ENCODE results near the gene TSC2. TPM values are rescaled to one million over a fixed set of nuclear protein-coding genes. Genes with fewer than 3 reads are reported as not detected.
A peak's percentile ranks its signal among the peaks of the same experiment; 100 is the strongest.
"Not testable (repeated sequence)": the region's sequence is repeated elsewhere in the genome, so short reads cannot be mapped to it uniquely, and the experiment has no call there.

TSC2 gene
- total and polyA plus RNA-seq, 2 experiments from 2014 or later, result 52.2 to 53.7 TPM

DNA sequence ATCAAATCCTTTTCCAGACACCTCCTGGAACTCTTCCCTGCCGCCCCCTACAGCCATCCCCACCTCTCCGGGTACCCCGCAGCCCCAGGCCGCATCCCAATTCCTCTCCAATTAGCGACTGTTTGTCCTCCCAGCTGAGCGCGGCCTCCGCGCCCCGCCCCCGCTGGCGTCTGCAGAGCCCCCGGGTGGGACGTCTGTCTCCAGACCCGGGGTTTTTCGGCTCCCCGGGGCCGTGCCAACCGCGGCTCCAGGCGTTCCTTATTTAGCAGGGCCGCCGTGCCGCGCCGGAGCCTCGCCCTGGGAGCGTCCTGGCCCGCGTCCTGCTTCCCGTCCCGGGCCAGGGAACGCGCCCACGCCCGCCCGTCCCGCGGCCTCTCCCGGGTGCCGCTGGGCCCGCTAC lies 87.3 kb downstream of the TSC2 start:
- peak; percentile 51 for DNase-seq
- H3K27ac ChIP-seq, result peak overlapping the region; percentile 67
- H3K9me3 ChIP-seq (ENCODE audit: low read depth); H2AFZ ChIP-seq; H3K4me1 ChIP-seq (ENCODE audit: insufficient read depth); H4K20me1 ChIP-seq (ENCODE audit: insufficient read depth); H3K4me2 ChIP-seq (ENCODE audit: unreplicated experiment); H3K9me2 ChIP-seq (ENCODE audit: insufficient read depth); in situ Hi-C loops (cut with MboI); H3F3A ChIP-seq (ENCODE audit: insufficient read depth); H3K27me3 ChIP-seq (replicated peaks; ENCODE audit: insufficient read depth); H3K36me3 ChIP-seq (ENCODE audit: low read depth): not testable (repeated sequence)
- peaks cover 44% of the 10 kb centered on the region for H3K79me2 ChIP-seq (ENCODE audit: insufficient read depth)
- H3K4me3 ChIP-seq, result peak overlapping the region; percentile 78
- H3K9ac ChIP-seq, result peak overlapping the region; percentile 90
- 1% methylated on average over 20 of the region's 42 CpGs; no CpG with 5 or more reads in 1 of the 2 experiments for WGBS, 2 experiments (ENCODE audit: low coverage in 1 of 2, low lambda C conversion rate in 2 of 2, missing lambda C conversion rate in 2 of 2)

DNA sequence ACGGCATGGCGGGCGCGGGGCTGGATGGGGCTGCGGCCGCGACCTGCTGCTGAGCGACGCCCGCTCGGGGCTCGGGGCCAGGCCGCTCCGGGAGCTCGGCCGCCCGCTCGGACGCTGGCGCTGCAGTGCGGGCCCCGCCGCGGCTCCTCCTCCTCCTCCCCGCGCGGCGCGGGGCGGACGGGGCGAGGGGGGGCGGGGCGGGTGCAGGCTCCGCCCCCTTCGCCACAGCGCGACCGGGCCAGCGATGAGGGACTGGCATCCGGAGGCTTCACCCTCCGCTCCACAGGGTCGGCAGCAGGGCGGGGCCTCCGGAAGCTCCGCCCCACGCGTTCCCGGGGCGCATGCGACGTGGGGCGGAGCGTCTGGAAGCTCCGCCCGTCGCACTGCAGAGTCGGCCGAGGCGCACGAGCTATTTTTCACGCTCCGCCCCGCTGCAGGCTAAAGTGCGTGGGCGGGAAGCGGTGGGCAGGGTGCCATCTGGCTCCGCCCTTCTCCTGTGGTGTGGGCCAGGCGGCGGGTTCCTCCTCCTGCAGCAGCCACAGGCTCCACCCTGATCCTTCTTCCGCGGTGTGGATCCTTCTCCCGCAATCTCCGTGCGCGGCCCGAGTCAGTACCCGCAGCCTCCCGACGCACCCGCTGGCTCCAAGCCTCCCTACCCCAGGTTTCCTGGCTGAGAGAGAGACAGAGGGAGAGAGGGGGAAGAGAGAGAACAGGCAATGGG lies 88.1 kb downstream of the TSC2 start, which contains the start of gene PKD1:
Gene PKD1 (minus strand): TSS at position 129 of the 721 bp plus-strand sequence. CDS start 209 bp downstream, outside the sequence.
- H3K36me3 ChIP-seq (ENCODE audit: low read depth); H3K27me3 ChIP-seq (replicated peaks; ENCODE audit: insufficient read depth); H3K4me1 ChIP-seq (ENCODE audit: insufficient read depth); H3K9me2 ChIP-seq (ENCODE audit: insufficient read depth); H4K20me1 ChIP-seq (ENCODE audit: insufficient read depth); in situ Hi-C loops (cut with MboI); H3K9me3 ChIP-seq (ENCODE audit: low read depth); H3F3A ChIP-seq (ENCODE audit: insufficient read depth): not testable (repeated sequence)
- H2AFZ ChIP-seq, result peak within 1 kb of the TSS; percentile 84
- WGBS, 2 experiments (ENCODE audit: low coverage in 1 of 2, low lambda C conversion rate in 2 of 2, missing lambda C conversion rate in 2 of 2), result 0% methylated on average over 16 to 30 of the region's 81 CpGs
- peak within 1 kb of the TSS; percentile 90 for H3K9ac ChIP-seq
- DNase-seq, result peak; percentile 93
- H3K79me2 ChIP-seq (ENCODE audit: insufficient read depth), result peaks cover 36% of the 10 kb centered on the region
- peak within 1 kb of the TSS; percentile 67 for H3K27ac ChIP-seq
- H3K4me3 ChIP-seq, result peak within 1 kb of the TSS; percentile 78
- H3K4me2 ChIP-seq (ENCODE audit: unreplicated experiment), result peak within 1 kb of the TSS; percentile 67

MicroRNAs encoded within 50 kb of the gene (microRNA counts, 767-probe panel; counts per million panel counts)
- microRNA hsa-miR-1225-3p (447 counts per million, percentile 86 among the panel's probes with 10 or more counts), microRNA hsa-miR-1225-5p (447 counts per million, percentile 86 among the panel's probes with 10 or more counts), microRNA hsa-miR-3180 (447 counts per million, percentile 86 among the panel's probes with 10 or more counts), microRNA hsa-miR-4516 (447 counts per million, percentile 86 among the panel's probes with 10 or more counts)

Small RNA genes lying within 50 kb of the gene (microRNA-seq; reads per million reads assigned to microRNA genes)
- gene MIR1225 (ENCODE audit: borderline number of aligned reads), result not detected
- gene MIR3180-5 (ENCODE audit: borderline number of aligned reads), result not detected
- not detected for gene MIR4516 (ENCODE audit: borderline number of aligned reads)
- gene MIR6511B1 (ENCODE audit: borderline number of aligned reads), result not detected

Small RNA genes lying within 50 kb of the gene (small RNA-seq; reads per million reads assigned to genes)
- gene MIR1225 (ENCODE audit: low read depth, low replicate concordance) (not detected), gene MIR3180-5 (ENCODE audit: low read depth, low replicate concordance) (not detected), gene MIR4516 (ENCODE audit: low read depth, low replicate concordance) (not detected), gene RF00019 (ENCODE audit: low read depth, low replicate concordance) (not detected), gene RN7SL219P (ENCODE audit: low read depth, low replicate concordance) (not detected)

Other genes with a start within 250 kb of the TSC2 start
- 48.4 and 76.5 TPM in 2 replicates for gene HAGH, start 221.2 kb upstream of the TSC2 start, total RNA-seq (2014; rRNA removed; shearing (Covaris generic))
- 45.5 and 48.9 TPM in 2 replicates for gene HAGH, start 221.2 kb upstream of the TSC2 start, polyA plus RNA-seq (2016; fragmentation: Nextera tagmentation; extraction: Ambion mirVana)
- 40.9 and 55.3 TPM in 2 replicates for gene FAHD1, start 220.8 kb upstream of the TSC2 start, total RNA-seq (2014; rRNA removed; shearing (Covaris generic))
- gene FAHD1, start 220.8 kb upstream of the TSC2 start, polyA plus RNA-seq (2016; fragmentation: Nextera tagmentation; extraction: Ambion mirVana), result 39.7 and 40.6 TPM in 2 replicates
- 0.38 TPM in 1 of 2 replicates, not detected in the other for gene MEIOB, start 175.8 kb upstream of the TSC2 start, total RNA-seq (2014; rRNA removed; shearing (Covaris generic))
- gene MEIOB, start 175.8 kb upstream of the TSC2 start, polyA plus RNA-seq (2016; fragmentation: Nextera tagmentation; extraction: Ambion mirVana), result 0.14 TPM in 1 of 2 replicates, not detected in the other
- gene HS3ST6, start 129.6 kb upstream of the TSC2 start, total RNA-seq (2014; rRNA removed; shearing (Covaris generic)), result not detected in 2 replicates
- not detected in 2 replicates for gene HS3ST6, start 129.6 kb upstream of the TSC2 start, polyA plus RNA-seq (2016; fragmentation: Nextera tagmentation; extraction: Ambion mirVana)
- 13.9 and 14.1 TPM in 2 replicates for gene MSRB1, start 104.8 kb upstream of the TSC2 start, total RNA-seq (2014; rRNA removed; shearing (Covaris generic))
- gene MSRB1, start 104.8 kb upstream of the TSC2 start, polyA plus RNA-seq (2016; fragmentation: Nextera tagmentation; extraction: Ambion mirVana), result 26.9 and 27.4 TPM in 2 replicates
- not detected in 2 replicates for gene RPL3L, start 93.3 kb upstream of the TSC2 start, total RNA-seq (2014; rRNA removed; shearing (Covaris generic))
- gene RPL3L, start 93.3 kb upstream of the TSC2 start, polyA plus RNA-seq (2016; fragmentation: Nextera tagmentation; extraction: Ambion mirVana), result not detected in 2 replicates
- 136 and 220 TPM in 2 replicates for gene NDUFB10, start 88.4 kb upstream of the TSC2 start, total RNA-seq (2014; rRNA removed; shearing (Covaris generic))
- gene NDUFB10, start 88.4 kb upstream of the TSC2 start, polyA plus RNA-seq (2016; fragmentation: Nextera tagmentation; extraction: Ambion mirVana), result 266 and 279 TPM in 2 replicates
- 1,339 and 1,536 TPM in 2 replicates for gene RPS2, start 83.2 kb upstream of the TSC2 start, total RNA-seq (2014; rRNA removed; shearing (Covaris generic))
- 1,060 and 1,077 TPM in 2 replicates for gene RPS2, start 83.2 kb upstream of the TSC2 start, polyA plus RNA-seq (2016; fragmentation: Nextera tagmentation; extraction: Ambion mirVana)
- gene RNF151, start 81.1 kb upstream of the TSC2 start, total RNA-seq (2014; rRNA removed; shearing (Covaris generic)), result not detected in 2 replicates
- 0.25 TPM in 1 of 2 replicates, not detected in the other for gene RNF151, start 81.1 kb upstream of the TSC2 start, polyA plus RNA-seq (2016; fragmentation: Nextera tagmentation; extraction: Ambion mirVana)
- gene TBL3, start 75.9 kb upstream of the TSC2 start, total RNA-seq (2014; rRNA removed; shearing (Covaris generic)), result 43.7 and 68.5 TPM in 2 replicates
- gene TBL3, start 75.9 kb upstream of the TSC2 start, polyA plus RNA-seq (2016; fragmentation: Nextera tagmentation; extraction: Ambion mirVana), result 46.8 and 52.0 TPM in 2 replicates
- not detected in 2 replicates for gene NOXO1, start 66.5 kb upstream of the TSC2 start, total RNA-seq (2014; rRNA removed; shearing (Covaris generic))
- gene NOXO1, start 66.5 kb upstream of the TSC2 start, polyA plus RNA-seq (2016; fragmentation: Nextera tagmentation; extraction: Ambion mirVana), result 0.23 TPM in 1 of 2 replicates, not detected in the other
- 16.4 and 26.4 TPM in 2 replicates for gene GFER, start 63.8 kb upstream of the TSC2 start, total RNA-seq (2014; rRNA removed; shearing (Covaris generic))
- gene GFER, start 63.8 kb upstream of the TSC2 start, polyA plus RNA-seq (2016; fragmentation: Nextera tagmentation; extraction: Ambion mirVana), result 31.0 and 31.6 TPM in 2 replicates
- gene SYNGR3, start 58.0 kb upstream of the TSC2 start, total RNA-seq (2014; rRNA removed; shearing (Covaris generic)), result 0.22 and 0.76 TPM in 2 replicates
- gene SYNGR3, start 58.0 kb upstream of the TSC2 start, polyA plus RNA-seq (2016; fragmentation: Nextera tagmentation; extraction: Ambion mirVana), result 0.72 and 1.3 TPM in 2 replicates
- gene ZNF598, start 38.2 kb upstream of the TSC2 start, total RNA-seq (2014; rRNA removed; shearing (Covaris generic)), result 21.2 and 23.4 TPM in 2 replicates
- gene ZNF598, start 38.2 kb upstream of the TSC2 start, polyA plus RNA-seq (2016; fragmentation: Nextera tagmentation; extraction: Ambion mirVana), result 12.2 and 14.1 TPM in 2 replicates
- gene NPW, start 28.2 kb upstream of the TSC2 start, total RNA-seq (2014; rRNA removed; shearing (Covaris generic)), result not detected in 2 replicates
- 2.1 and 3.0 TPM in 2 replicates for gene NPW, start 28.2 kb upstream of the TSC2 start, polyA plus RNA-seq (2016; fragmentation: Nextera tagmentation; extraction: Ambion mirVana)
- 27.3 and 39.7 TPM in 2 replicates for gene NHERF2, start 21.1 kb upstream of the TSC2 start, total RNA-seq (2014; rRNA removed; shearing (Covaris generic))
- gene NHERF2, start 21.1 kb upstream of the TSC2 start, polyA plus RNA-seq (2016; fragmentation: Nextera tagmentation; extraction: Ambion mirVana), result 29.0 and 45.1 TPM in 2 replicates
- 19.9 and 22.8 TPM in 2 replicates for gene NTHL1, start 151 bp upstream of the TSC2 start, total RNA-seq (2014; rRNA removed; shearing (Covaris generic))
- 20.3 and 21.2 TPM in 2 replicates for gene NTHL1, start 151 bp upstream of the TSC2 start, polyA plus RNA-seq (2016; fragmentation: Nextera tagmentation; extraction: Ambion mirVana)
- 200 and 201 TPM in 2 replicates for gene PKD1, start 87.9 kb downstream of the TSC2 start, total RNA-seq (2014; rRNA removed; shearing (Covaris generic))
- 43.7 and 48.4 TPM in 2 replicates for gene PKD1, start 87.9 kb downstream of the TSC2 start, polyA plus RNA-seq (2016; fragmentation: Nextera tagmentation; extraction: Ambion mirVana)
- gene RAB26, start 100.6 kb downstream of the TSC2 start, total RNA-seq (2014; rRNA removed; shearing (Covaris generic)), result not detected in 2 replicates
- gene RAB26, start 100.6 kb downstream of the TSC2 start, polyA plus RNA-seq (2016; fragmentation: Nextera tagmentation; extraction: Ambion mirVana), result 0.30 and 0.71 TPM in 2 replicates
- 72.7 and 74.2 TPM in 2 replicates for gene TRAF7, start 107.8 kb downstream of the TSC2 start, total RNA-seq (2014; rRNA removed; shearing (Covaris generic))
- gene TRAF7, start 107.8 kb downstream of the TSC2 start, polyA plus RNA-seq (2016; fragmentation: Nextera tagmentation; extraction: Ambion mirVana), result 28.8 and 29.3 TPM in 2 replicates
- under 0.01 TPM in 1 of 2 replicates, not detected in the other for gene CASKIN1, start 148.6 kb downstream of the TSC2 start, total RNA-seq (2014; rRNA removed; shearing (Covaris generic))
- not detected in 2 replicates for gene CASKIN1, start 148.6 kb downstream of the TSC2 start, polyA plus RNA-seq (2016; fragmentation: Nextera tagmentation; extraction: Ambion mirVana)
- 58.6 and 62.9 TPM in 2 replicates for gene MLST8, start 157.5 kb downstream of the TSC2 start, total RNA-seq (2014; rRNA removed; shearing (Covaris generic))
- 46.5 and 54.6 TPM in 2 replicates for gene MLST8, start 157.5 kb downstream of the TSC2 start, polyA plus RNA-seq (2016; fragmentation: Nextera tagmentation; extraction: Ambion mirVana)
- gene BRICD5, start 162.9 kb downstream of the TSC2 start, total RNA-seq (2014; rRNA removed; shearing (Covaris generic)), result 2.1 and 2.9 TPM in 2 replicates
- 0.22 and 0.56 TPM in 2 replicates for gene BRICD5, start 162.9 kb downstream of the TSC2 start, polyA plus RNA-seq (2016; fragmentation: Nextera tagmentation; extraction: Ambion mirVana)
- gene PGP, start 166.9 kb downstream of the TSC2 start, total RNA-seq (2014; rRNA removed; shearing (Covaris generic)), result 21.4 and 25.5 TPM in 2 replicates
- 10.1 TPM in 2 replicates for gene PGP, start 166.9 kb downstream of the TSC2 start, polyA plus RNA-seq (2016; fragmentation: Nextera tagmentation; extraction: Ambion mirVana)
- gene E4F1, start 175.6 kb downstream of the TSC2 start, total RNA-seq (2014; rRNA removed; shearing (Covaris generic)), result 32.7 and 41.5 TPM in 2 replicates
- 13.5 and 15.5 TPM in 2 replicates for gene E4F1, start 175.6 kb downstream of the TSC2 start, polyA plus RNA-seq (2016; fragmentation: Nextera tagmentation; extraction: Ambion mirVana)
- gene DNASE1L2, start 188.5 kb downstream of the TSC2 start, total RNA-seq (2014; rRNA removed; shearing (Covaris generic)), result 0.13 TPM in 1 of 2 replicates, not detected in the other
- 0.80 and 0.89 TPM in 2 replicates for gene DNASE1L2, start 188.5 kb downstream of the TSC2 start, polyA plus RNA-seq (2016; fragmentation: Nextera tagmentation; extraction: Ambion mirVana)
- 53.2 and 92.0 TPM in 2 replicates for gene ECI1, start 203.6 kb downstream of the TSC2 start, total RNA-seq (2014; rRNA removed; shearing (Covaris generic))
- gene ECI1, start 203.6 kb downstream of the TSC2 start, polyA plus RNA-seq (2016; fragmentation: Nextera tagmentation; extraction: Ambion mirVana), result 106 and 116 TPM in 2 replicates
- gene RNPS1, start 220.1 kb downstream of the TSC2 start, total RNA-seq (2014; rRNA removed; shearing (Covaris generic)), result 104 and 115 TPM in 2 replicates
- 176 and 181 TPM in 2 replicates for gene RNPS1, start 220.1 kb downstream of the TSC2 start, polyA plus RNA-seq (2016; fragmentation: Nextera tagmentation; extraction: Ambion mirVana)